ENCODE measurements around the gene ZNF391.

GRCh38 chr6:27419363-27419762, 30.8 kb downstream of the ZNF391 start:
- TF ChIP-seq CTCF (tag by site-specific recombination; IDR thresholded peaks at IDR 0.05), result no peak
- TF ChIP-seq ZNF501 (tag by site-specific recombination; IDR thresholded peaks at IDR 0.05), result no peak
- no peak for TF ChIP-seq ZNF132 (tag by site-specific recombination; IDR thresholded peaks at IDR 0.05; ENCODE audit: borderline replicate concordance)
- no peak for TF ChIP-seq ZNF24 (tag by site-specific recombination; IDR thresholded peaks at IDR 0.05)
- TF ChIP-seq YY1 (tag by site-specific recombination; IDR thresholded peaks at IDR 0.05), result no peak
- no peak for TF ChIP-seq ZBTB26 (tag by site-specific recombination; optimal IDR thresholded peaks at IDR 0.05)

All from HEK293 (cell line).